ENCODE measurements around the gene IRAK3.

The IRAK3 gene, protein sequence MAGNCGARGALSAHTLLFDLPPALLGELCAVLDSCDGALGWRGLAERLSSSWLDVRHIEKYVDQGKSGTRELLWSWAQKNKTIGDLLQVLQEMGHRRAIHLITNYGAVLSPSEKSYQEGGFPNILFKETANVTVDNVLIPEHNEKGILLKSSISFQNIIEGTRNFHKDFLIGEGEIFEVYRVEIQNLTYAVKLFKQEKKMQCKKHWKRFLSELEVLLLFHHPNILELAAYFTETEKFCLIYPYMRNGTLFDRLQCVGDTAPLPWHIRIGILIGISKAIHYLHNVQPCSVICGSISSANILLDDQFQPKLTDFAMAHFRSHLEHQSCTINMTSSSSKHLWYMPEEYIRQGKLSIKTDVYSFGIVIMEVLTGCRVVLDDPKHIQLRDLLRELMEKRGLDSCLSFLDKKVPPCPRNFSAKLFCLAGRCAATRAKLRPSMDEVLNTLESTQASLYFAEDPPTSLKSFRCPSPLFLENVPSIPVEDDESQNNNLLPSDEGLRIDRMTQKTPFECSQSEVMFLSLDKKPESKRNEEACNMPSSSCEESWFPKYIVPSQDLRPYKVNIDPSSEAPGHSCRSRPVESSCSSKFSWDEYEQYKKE

DNA sequence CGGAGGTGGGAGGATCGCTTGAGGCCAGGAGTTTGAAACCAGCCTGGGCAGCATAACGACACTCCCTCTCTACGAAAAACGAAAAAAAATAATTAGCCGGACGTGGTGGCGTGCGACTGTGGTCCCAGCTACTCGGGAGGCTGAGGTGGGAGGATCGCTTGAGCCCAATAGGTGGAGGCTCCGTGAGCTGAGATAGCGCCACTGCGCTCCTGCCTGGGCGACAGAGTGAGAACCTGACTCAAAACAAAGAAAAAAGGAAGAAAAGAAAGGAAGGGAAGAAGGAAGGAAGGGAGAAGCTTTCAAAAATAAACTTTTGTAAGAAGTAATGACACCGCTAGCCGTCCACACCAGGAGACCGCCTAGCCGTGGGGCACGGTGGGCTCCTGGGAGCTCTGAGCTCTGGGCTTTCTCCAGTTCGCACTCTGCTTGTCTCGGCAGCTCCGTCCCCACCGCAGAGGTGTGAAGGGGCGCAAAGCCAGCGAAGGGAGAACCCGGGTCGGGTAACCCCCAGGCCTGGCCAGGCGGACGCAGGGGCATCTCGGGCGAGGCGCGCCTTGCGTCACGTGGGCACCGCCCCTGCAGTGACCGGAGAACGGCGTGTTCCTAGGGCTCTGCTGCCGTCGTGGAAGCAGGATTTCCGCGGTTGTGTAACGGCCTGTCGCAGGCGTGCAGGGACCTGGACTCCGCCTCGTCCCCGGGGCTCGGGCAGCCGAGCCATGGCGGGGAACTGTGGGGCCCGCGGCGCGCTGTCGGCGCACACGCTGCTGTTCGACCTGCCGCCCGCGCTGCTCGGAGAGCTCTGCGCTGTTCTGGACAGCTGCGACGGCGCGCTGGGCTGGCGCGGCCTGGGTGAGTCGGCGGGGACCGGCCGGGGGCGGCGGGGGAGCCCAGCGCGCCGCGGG is at the start of gene IRAK3:
Gene IRAK3, plus strand, starts transcription at position 631 of the 902 bp plus-strand sequence. Its CDS starts 86 bp downstream, at position 717.
- DNase-seq, result peak; percentile 45

DNA sequence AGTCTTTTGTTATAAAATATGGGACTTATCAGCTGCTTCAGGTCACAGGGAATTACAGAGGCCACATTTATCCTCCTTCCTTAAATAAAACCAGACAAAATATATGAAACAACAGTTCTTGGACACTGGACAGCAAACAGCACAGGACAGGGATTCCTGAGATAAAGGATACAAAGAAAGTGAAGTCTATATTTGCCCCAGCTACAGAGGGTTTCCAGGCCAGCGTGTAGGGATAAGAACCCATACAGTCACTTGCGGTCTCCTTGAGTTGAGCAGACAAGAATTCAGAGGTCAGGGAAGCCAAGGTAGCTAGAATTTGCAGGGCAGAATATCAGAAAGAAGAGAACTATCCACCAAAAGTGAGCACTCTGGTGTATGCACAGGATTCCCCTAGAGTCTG is 49.7 kb upstream of the IRAK3 start:
- no peak for DNase-seq

DNA sequence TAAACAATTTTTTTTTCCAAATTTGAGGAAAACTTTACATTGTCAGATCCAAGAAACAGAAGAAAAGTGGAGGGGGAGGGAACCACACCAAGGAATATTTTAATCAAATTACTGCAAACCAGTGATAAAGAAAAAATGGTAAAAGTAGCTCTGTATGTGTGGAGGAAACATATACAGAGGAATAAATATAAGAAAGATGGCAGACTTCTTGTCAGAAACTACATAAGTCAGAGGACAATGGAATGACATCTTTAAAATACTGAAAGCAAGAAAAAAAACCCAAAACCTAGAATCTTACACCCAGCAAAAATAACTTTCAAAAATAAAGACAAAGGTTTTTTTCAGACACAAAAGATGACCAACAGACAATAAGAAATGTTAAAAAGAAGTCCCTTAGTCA is 48.3 kb upstream of the IRAK3 start:
- no peak for DNase-seq

DNA sequence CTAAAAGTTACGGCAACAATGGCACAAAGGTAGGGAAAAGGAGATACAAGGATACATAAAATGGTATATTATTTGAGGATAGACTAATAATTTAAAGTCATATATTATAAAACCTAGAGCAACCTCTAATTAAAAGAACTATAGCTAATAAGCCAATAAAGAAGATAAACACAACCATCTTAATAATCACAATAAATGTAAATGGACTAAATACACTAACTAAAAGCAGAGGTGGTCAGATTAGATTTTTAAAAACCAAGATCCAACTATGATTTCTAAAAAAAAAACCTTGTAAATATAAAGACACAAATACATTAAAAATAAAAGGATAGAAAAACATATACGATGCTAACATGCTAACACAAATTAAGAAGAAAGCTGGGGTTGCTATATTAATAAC is 47.7 kb upstream of the IRAK3 start:
- no peak for DNase-seq

DNA sequence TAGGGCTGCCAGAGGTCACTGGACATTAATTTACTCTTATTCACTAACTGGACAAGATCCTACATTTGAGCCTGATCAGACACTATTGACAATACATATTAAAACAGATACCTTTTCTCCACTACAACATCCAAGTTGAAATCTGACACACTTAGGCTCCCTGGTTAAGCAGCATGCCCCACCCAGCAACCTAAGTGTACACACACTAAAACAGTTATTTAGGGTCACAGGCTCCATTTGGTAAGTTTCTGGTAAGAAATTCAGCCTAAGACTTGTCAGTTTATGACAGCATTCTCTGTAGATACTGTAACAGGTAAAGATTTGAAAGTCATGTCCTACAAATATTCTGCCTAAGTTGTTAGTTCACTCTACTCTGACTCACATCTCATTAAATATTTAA is 46.2 kb upstream of the IRAK3 start:
- no peak for DNase-seq

DNA sequence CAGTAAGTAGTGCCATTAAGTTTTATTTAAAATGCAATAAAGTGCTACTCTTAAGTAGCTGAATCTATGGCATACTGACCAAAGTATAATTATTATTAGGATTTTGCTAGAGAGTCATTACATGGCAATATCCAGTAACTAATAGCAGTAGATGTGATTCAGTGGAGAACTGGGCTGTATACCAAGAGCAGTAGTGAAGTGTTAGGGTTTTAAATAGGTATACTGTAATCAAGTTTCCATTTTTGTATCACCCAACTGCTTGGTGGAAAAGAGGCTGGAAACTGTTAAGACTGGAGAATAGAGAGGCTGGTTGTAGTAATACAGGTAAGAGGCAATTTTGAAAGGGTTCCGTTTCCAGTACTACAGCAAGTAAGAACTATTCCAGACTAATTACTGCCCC is 45.1 kb upstream of the IRAK3 start:
- no peak for DNase-seq

DNA sequence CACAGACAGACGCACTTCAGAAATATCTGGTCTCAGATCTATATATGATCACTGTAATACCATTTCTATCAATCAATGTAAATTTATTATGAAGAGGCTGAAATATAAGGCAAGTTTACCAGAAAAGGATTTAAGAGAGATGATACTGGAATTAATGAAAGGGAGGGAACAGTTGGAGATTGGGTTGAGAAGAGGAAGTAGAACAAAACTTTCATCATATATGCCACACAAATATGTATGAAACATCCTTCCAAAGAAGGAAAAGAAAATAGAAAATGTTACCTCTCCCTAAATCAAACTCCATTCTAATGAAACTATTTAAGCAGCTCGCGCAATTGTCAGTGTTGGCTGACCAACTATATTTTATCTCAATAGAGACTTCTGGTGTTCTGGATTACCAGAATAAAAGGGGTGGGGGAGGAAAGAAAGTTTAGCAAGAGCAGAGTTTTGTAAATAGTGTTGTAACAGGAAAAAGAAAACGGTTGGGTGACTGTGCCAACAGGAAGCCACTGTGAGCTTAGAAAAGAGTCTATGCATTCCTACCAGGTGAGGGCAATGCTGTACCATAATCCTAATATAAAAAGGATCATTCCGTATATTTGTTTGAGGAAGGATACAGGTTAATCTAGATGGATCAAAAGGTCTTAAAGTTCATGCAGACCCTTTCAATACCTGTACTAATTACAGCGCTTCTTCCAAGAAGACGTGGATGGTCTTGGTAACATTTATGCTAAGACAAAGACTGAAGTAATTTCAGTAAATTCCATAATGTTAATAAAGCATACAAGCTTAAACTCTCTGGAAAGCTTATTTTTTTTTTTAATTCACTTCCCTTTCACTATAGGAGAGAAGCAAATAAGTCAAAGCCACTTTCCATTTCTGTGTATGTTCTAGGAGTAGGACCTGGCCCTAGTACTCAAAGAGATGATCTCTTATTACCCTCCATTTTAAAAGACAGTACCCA is 43.9 kb upstream of the IRAK3 start:
- peak; percentile 22 for DNase-seq

DNA sequence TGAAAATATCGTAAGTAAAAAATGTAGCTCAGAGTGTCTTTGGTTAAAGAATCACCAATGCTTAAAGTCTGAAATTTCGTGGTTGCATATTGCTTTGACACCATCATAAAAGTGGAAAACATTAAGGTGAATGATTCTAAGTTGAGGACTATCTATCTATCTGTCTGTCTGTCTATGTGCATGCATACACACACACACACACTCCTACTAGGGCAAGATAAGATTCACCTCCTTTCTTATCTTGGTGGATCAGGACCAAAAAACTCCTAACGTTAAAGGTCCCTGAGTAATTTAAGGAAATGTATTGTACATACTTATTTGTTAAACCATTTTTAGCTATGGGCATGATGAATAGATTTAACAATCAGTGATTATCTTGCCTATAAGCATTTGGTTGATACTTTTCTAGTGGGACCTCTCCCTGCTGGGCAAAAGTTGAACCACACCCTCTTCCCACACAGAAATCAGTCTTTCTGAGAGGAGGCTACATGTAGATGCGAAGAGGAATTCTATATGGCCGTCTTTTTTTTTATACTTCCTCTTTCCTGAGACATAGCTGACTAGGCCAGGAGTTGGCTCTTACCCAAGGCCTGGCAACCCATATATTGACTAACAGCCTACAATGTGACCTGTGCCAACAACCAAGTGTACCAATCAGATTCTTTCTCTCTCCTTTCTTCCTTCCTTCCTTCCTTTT is 39.2 kb upstream of the IRAK3 start:
- DNase-seq, result no peak

DNA sequence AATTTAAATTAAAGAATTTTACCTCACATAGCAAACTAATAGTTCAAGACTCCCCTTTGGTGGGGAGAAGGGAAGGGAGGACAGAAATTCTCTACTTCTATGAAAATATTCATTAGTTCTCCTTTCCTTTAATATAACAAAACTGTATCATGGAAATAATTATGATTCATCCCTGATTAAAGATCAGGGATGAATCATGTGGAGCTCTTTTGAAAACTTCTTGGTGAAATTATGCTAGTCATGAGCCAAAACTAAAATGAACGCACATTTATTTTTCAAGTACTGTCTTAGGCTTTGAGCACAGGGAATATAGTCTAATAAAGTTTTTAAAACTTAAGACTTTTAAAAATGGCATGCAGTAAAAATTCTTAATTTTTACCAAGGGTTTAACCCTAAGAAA is 36.3 kb upstream of the IRAK3 start:
- DNase-seq, result no peak

DNA sequence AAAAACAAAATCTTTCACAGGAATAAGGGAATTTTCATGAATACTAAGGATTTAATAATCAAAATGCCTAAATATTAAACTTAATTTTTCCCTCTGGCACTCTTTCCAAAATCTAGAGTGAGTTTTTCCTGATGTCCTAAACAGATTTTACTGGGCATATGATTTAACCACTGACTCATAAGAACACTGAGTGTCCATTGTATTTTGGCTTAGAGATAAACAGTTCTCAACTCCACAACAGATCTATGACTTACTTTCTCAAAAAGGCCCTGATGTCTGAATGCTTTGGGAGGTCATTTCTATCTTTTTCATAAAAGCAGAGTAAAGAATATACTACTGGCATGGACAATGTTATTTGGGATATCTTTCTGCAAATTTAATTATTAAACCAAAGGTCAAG is 34.2 kb upstream of the IRAK3 start:
- no peak for DNase-seq

DNA sequence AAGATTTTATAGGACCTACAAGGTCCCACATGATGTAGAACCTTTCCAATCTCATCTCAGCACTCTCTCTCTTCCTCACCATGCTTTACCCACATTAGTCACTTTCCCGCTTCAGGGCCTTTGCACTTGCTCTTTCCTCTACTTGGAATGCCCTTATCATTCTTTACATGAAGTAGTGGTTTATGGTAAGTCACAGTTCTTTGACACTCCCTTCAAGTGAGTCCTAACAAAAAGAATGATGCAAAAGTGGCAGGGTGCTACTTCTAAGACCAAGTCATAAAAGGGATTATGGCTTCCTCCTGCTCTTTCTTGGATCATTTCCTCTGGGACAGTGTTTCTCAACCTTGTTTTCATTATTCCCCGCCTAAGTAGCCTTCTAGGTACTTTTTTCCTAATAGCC is 32.4 kb upstream of the IRAK3 start:
- no peak for DNase-seq

DNA sequence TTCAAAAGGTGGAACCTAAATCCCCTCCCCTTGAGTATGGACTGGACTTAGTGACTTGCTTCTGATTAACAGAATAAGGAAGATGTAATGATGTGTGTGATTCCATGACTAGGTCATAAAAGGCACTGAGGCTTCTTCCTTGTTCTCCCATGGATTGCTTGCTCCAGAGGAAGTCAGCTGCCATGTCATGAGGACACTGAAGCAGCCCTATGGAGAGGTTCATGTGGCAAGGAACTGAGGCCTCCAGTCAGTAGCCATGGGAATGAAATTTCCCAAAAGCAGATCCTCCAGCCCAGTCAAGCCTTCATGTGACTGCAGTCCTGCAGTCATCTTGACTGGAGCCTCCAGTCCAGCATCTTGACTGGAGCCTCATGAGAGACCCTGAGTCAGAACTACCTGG is 29.9 kb upstream of the IRAK3 start:
- DNase-seq, result no peak

DNA sequence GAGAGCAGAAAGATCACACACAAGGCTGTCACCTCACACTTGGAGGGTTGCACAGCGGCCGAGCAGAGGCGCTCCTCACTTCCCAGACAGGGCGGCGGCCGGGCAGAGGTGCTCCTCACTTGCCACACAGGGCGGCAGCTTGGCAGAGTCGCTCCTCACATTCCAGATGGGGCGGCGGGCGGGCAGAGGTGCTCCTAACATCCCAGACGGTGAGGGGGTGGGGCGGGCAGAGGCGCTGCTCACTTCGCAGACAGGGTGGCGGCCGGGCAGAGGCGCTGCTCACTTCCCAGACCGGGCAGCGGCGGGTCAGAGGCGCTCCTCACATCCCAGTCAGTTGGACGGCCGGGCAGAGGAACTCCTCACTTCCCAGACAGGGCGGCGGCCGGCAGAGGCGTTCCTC is 28.3 kb upstream of the IRAK3 start:
- no peak for DNase-seq

DNA sequence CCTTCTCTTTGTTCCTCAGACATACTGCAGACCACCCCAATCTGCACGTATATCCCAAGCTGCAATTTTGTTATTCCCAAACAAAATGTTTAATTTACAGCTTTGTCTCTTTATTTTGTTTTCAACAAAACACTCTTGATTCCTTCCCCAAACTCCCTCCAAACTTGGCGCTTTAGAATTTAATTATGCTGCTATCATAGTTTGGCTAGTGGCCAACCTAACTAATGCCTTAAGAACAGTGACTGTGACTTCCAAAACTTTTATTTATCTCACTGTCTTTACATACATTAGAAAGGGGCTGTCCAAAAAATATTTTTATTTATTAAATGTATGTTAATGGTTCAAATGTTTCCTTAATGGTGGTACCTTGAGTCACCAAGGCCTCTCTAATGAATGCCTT is 26.3 kb upstream of the IRAK3 start:
- DNase-seq, result no peak

DNA sequence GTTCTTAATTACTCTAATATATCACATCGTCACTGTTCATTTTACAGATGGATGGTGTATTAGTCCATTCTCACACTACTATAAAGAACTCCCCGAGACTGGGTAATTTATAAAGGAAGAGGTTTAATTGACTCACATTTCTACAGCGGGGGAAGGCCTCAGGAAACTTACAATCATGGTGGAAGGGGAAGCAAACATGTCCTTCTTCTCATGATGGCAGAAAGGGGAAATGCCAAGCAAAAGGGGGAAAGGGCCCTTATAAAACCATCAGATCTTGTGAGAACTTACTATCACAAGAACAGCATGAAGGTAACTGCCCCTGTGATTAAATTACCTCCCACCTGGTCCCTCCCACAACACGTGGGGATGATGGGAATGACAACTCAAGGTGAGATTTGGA is 25.7 kb upstream of the IRAK3 start:
- no peak for DNase-seq

DNA sequence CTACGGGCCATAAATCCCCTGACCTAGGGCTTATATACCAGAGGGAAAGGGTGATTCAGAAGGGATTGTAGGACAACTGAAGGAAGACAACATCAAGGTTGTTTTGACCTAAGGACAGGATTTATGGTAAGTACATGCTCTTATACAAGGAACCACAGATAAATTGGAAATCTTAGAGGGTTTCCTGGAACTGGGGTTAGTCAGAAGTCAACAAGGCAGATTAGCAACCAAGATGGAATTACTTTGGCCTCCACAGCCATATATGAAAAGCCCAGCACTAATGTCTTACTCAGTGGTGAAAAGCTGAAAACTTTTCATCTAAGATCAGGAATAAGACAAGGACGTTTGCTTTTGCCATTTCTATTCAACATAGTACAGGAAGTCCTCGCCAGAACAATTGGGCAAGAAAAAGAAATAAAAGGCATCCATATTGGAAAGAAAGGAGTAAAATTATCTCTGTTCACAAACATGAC is 24.6 kb upstream of the IRAK3 start:
- no peak for DNase-seq

DNA sequence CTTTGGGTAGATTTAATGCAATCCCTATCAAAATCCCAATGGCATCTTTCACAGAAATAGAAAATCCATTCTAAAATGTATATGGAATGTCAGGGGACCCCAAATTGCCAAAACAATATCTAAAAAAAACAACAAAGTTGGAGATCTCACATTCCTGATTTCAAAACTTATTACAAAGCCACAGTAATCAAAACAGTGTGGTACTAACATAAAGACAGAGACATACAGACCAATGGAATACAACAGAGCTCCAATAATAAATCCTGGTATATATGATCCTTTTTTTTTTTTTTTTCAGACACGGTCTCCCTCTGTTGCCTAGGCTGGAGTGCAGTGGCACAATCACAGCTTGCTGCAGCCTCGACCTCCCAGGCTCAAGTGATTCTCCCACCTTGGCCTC is 23.9 kb upstream of the IRAK3 start:
- no peak for DNase-seq

DNA sequence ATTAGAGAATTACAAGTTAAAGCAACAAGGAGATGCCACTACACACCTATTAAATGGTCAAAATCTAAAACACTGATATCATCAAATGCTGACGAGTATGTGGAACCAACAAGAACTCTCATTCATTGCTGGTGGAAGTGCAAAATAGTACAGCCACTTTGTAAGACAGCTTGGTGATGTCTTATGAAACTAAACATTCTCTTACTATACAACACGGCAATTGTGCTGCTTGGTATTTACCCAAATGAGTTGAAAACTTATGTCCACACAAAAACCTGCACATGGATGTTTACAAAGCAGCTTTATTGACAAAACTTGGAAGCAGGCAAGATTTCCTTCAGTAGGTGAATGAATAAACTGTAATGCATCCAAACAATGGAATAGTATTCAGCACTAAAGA is 22.5 kb upstream of the IRAK3 start:
- DNase-seq, result no peak

DNA sequence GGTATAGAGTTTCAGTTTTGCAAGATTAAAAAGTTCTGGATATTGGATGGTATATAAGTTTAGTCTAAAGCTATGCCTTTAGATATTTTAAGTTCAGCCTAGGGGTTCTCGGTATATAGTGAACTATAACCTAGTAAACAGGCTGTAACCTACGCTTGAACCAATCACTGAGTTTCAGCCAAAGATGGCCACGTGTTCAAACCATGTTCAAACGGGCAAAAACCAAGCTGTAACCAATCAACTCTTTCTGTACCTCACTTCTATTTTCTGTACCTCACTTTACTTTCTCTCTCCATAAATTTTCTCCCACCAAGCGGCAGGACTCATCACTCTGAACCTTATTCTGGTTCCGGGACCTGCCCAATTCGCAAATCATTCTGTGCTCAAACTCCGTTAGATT is 20.6 kb upstream of the IRAK3 start:
- no peak for DNase-seq

DNA sequence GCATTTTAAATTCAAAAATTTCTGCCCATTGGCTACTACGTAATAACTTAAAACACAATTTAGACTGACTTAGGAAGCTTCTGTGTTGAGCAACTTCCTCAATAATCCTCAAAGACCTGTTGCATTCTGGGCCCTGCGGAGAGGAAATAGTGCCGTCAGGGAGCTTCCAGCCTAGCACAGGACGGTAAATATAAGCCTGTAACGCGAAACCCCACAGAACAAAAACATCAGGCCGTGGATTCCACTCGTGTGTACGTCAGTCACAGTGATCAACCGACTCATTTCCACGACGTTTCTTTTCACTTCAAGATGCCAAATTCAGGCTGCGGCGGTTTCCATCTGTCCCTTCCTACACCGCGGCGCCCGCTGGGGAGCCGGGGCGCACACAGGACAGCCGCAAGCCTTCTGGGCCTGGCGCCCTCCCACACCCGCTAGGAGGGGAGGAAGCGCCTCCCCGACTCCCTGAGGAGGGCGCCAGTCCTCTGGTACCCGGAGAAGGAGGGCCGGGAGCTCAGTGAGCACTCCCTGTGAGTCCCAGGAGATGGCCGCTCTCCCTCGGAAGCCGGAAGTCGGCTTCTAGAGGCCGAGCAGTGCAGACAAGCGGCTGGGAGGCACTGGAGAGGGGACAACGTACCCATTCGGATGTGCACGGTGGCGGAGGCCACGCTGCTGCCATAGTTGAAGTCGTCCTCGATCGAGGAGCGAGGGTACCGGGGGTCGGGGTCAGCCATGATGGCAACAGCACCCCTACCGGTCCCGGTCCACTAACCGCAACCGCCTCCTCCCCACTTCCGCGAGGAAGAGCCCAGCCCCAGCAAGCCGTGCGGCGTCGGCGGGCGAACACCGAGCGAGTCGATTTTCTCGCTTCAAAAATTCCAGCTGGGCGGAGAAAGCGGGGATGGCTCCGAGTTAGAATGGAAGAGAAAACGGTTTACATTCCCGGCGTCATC is 19.5 kb upstream of the IRAK3 start, which contains the start of gene TMBIM4:
Gene TMBIM4, minus strand, starts transcription at position 776 of the 950 bp plus-strand sequence. Its CDS starts 45 bp downstream, at position 731.
- peak; percentile 87 for DNase-seq
